GM12878 (cell line): ENCODE results near the gene MYO10. TPM values are rescaled to one million over a fixed set of nuclear protein-coding genes. Genes with fewer than 3 reads are reported as not detected.

Source experiments
- BHLHE40 ChIP-seq, 2 experiments: fragments of 450-650 bp in 1 of 2; IDR thresholded peaks; 2 replicates each; pipeline ENCODE4 v1.6.1; 2011 to 2017; ENCODE audit warnings: low read depth in 2 of 2, borderline replicate concordance in 1 of 2, improper control_type of control experiment in 1 of 2, low read length in 1 of 2, mild to moderate bottlenecking in 1 of 2
- EZH2 ChIP-seq: IDR thresholded peaks from 2 replicates; pipeline ENCODE4 v1.6.1; 2012; ENCODE audit warnings: low read depth, mild to moderate bottlenecking, control low read depth, inconsistent platforms, low read length, borderline replicate concordance; ENCODE audit not compliant: control insufficient read depth
- GATAD2B ChIP-seq: fragments of 450-650 bp; conservative IDR thresholded peaks from 2 replicates; pipeline ENCODE4 v1.6.1; 2017; ENCODE audit warnings: low read depth, mild to moderate bottlenecking, moderate library complexity
- RUNX3 ChIP-seq: IDR thresholded peaks from 2 replicates; pipeline ENCODE4 v1.6.1; 2012; ENCODE audit warnings: low read length, inconsistent platforms
- ZNF622 ChIP-seq: fragments of 450-650 bp; IDR thresholded peaks from 2 replicates; pipeline ENCODE4 v1.6.1; 2017; ENCODE audit warnings: mild to moderate bottlenecking, inconsistent platforms
- ZZZ3 ChIP-seq: IDR thresholded peaks from 2 replicates; pipeline ENCODE4 v1.6.1; 2011; ENCODE audit warnings: low read depth; ENCODE audit not compliant: control insufficient read depth, insufficient read length
- polyA plus RNA-seq, 11 experiments: library from polyadenylated mRNA; depleted of rRNA in 4 of 11; unstranded in 6 of 11; stranded (reverse) in 5 of 11; fragments of >200 nt; fragmentation: Nextera tagmentation in 4 of 11; fragmentation: Illumina TruSeq in 1 of 11; extraction: Ambion mirVana in 4 of 11; extraction: Trizol in 1 of 11; gene quantifications; 1 replicate in 1 of 11; 2 replicates in 10 of 11; pipeline versions ENCODE4 v1.2.1 to v1.2.3, GENCODE V29; 2011 to 2016; ENCODE audit warnings: inconsistent platforms in 2 of 11, missing spikeins in 2 of 11, low read depth in 1 of 11
- total RNA-seq, 4 experiments: library from RNA; depleted of rRNA in 3 of 4; stranded (reverse); fragments of >200 nt in 3 of 4; fragmentation: Illumina TruSeq in 1 of 4; extraction: Trizol in 1 of 4; gene quantifications; 2 replicates each; pipeline versions ENCODE4 v1.2.1 to v1.2.3, GENCODE V29; 2013 to 2021
- TF ChIP-seq, protein P1 (sequence below): fragments of 450-650 bp; IDR thresholded peaks from 2 replicates; pipeline ENCODE4 v1.6.1; 2017; ENCODE audit warnings: low read depth, mild to moderate bottlenecking, moderate library complexity
- TF ChIP-seq, protein P2 (sequence below): fragments of 150-350 bp; IDR thresholded peaks from 2 replicates; pipeline ENCODE4 v1.6.1; 2014; ENCODE audit warnings: mild to moderate bottlenecking, low read depth, low read length
- TF ChIP-seq, protein P3 (sequence below): fragments of 450-650 bp; IDR thresholded peaks from 2 replicates; pipeline ENCODE4 v1.6.1; 2014; ENCODE audit warnings: mild to moderate bottlenecking

MYO10 gene
- total and polyA plus RNA-seq, 10 of the 15 experiments (the other 5 are each of a cell fraction or from before 2014, with no cell fraction given), result 0.02 to 0.77 (median 0.17) TPM

DNA sequence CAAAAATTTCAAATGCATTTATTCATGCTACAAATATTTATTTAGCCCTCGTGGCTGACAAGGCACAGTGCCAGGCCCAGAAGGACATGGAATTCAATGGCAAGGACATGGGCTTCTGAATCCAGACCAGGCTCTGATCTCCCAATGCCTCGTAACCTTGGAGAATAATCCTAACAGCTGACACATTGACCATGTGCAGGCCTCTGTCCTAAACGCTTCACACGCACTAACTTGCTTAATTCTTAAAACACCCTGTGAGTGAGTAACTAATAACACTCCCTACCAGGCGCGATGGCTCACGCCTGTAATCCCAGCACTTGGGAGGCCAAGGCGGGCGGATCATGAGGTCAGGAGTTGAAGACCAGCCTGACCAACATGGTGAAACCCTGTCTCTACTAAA is 33.2 kb downstream of the MYO10 start (continued):
- TF ChIP-seq, protein P1, sequence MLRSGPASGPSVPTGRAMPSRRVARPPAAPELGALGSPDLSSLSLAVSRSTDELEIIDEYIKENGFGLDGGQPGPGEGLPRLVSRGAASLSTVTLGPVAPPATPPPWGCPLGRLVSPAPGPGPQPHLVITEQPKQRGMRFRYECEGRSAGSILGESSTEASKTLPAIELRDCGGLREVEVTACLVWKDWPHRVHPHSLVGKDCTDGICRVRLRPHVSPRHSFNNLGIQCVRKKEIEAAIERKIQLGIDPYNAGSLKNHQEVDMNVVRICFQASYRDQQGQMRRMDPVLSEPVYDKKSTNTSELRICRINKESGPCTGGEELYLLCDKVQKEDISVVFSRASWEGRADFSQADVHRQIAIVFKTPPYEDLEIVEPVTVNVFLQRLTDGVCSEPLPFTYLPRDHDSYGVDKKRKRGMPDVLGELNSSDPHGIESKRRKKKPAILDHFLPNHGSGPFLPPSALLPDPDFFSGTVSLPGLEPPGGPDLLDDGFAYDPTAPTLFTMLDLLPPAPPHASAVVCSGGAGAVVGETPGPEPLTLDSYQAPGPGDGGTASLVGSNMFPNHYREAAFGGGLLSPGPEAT, result no peak
- TF ChIP-seq EZH2, result no peak
- TF ChIP-seq BHLHE40 (IDR thresholded peaks at IDR 0.05; ENCODE audit: borderline replicate concordance in 1 of 2, low read depth in 2 of 2, low read length in 1 of 2), result no peak
- TF ChIP-seq, protein P2, sequence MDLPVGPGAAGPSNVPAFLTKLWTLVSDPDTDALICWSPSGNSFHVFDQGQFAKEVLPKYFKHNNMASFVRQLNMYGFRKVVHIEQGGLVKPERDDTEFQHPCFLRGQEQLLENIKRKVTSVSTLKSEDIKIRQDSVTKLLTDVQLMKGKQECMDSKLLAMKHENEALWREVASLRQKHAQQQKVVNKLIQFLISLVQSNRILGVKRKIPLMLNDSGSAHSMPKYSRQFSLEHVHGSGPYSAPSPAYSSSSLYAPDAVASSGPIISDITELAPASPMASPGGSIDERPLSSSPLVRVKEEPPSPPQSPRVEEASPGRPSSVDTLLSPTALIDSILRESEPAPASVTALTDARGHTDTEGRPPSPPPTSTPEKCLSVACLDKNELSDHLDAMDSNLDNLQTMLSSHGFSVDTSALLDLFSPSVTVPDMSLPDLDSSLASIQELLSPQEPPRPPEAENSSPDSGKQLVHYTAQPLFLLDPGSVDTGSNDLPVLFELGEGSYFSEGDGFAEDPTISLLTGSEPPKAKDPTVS, result no peak
- TF ChIP-seq ZZZ3, result no peak
- TF ChIP-seq GATAD2B, result no peak
- TF ChIP-seq, protein P3, sequence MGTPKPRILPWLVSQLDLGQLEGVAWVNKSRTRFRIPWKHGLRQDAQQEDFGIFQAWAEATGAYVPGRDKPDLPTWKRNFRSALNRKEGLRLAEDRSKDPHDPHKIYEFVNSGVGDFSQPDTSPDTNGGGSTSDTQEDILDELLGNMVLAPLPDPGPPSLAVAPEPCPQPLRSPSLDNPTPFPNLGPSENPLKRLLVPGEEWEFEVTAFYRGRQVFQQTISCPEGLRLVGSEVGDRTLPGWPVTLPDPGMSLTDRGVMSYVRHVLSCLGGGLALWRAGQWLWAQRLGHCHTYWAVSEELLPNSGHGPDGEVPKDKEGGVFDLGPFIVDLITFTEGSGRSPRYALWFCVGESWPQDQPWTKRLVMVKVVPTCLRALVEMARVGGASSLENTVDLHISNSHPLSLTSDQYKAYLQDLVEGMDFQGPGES, result no peak
- no peak for TF ChIP-seq RUNX3
- TF ChIP-seq ZNF622, result no peak
